Measurements from ENCODE around the gene HIC1. TPM values are rescaled to one million over a fixed set of nuclear protein-coding genes. Genes with fewer than 3 reads are reported as not detected.

HIC1 gene
- total RNA-seq, 1 donor from 2014 or later = 0.37 TPM

DNA sequence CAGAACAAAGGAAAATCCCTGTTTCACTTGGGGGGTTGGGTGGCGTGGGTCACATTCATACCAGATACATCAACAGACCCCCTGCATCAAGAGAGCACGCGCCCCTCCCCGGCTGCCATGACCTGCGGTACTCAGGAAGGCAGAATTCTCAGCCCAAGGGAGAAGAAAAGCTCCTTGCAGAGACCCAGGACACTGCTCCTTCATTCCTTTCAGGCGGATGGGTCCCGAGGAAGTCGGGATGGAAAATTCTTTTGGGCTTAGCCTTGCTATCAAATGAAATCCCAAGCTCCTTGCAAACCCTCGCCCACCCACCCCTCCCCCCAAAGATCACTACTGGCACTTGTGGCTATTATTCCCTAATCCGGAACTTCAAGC lies 40.6 kb downstream of the HIC1 start:
- no peak overlapping the region for H3K4me3 Mint-ChIP-seq
- no peaks in the 10 kb centered on the region for H3K27me3 Mint-ChIP-seq (ENCODE audit: low read depth)
- no peak overlapping the region for H3K27ac Mint-ChIP-seq (ENCODE audit: unreplicated experiment)
- peaks cover 26% of the 10 kb centered on the region for H3K4me1 Mint-ChIP-seq
- H3K36me3 Mint-ChIP-seq (ENCODE audit: low read depth) = peaks cover 3% of the 10 kb centered on the region
- no peak for DNase-seq (ENCODE audit: low read depth, low spot score)
- TF ChIP-seq, protein P1, sequence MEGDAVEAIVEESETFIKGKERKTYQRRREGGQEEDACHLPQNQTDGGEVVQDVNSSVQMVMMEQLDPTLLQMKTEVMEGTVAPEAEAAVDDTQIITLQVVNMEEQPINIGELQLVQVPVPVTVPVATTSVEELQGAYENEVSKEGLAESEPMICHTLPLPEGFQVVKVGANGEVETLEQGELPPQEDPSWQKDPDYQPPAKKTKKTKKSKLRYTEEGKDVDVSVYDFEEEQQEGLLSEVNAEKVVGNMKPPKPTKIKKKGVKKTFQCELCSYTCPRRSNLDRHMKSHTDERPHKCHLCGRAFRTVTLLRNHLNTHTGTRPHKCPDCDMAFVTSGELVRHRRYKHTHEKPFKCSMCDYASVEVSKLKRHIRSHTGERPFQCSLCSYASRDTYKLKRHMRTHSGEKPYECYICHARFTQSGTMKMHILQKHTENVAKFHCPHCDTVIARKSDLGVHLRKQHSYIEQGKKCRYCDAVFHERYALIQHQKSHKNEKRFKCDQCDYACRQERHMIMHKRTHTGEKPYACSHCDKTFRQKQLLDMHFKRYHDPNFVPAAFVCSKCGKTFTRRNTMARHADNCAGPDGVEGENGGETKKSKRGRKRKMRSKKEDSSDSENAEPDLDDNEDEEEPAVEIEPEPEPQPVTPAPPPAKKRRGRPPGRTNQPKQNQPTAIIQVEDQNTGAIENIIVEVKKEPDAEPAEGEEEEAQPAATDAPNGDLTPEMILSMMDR (conservative IDR thresholded peaks at IDR 0.05) = no peak
- no peaks in the 10 kb centered on the region for H3K9me3 Mint-ChIP-seq

DNA sequence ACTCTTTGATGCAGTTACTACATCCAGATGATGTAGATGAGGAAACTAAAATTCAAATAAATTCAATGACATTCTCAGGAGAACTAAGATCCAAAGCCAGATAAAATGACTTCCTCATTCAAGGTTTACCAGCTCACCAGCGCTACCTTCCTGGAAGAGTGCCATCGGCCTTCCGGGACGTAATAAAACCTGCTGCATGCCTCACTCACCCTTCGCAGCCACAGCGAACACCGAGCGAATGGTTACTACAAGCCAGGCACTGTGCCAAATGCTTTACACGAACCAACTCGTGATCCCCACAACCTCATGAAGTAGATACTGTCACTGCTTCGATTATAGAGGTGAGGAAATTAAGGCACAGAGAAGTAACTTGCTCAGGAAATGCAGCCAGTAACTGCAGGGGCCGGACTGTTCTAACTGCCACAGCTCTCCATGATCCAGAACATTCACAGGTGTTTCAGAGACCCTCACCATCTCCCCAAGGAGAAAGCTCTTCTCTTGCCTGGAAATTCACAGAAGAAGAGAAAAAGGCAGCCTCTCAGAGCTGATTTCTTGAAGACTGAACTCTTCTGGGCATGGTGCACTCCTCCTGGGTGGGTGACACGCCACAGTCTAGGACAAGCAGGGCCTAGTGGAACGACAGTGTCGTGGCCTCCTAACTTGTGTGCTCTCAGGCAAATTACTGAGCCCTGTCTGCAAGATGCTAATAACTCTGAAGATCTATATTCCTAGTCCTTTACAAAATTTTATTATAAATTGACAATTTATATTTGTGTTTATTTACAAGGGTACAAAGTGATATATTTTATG lies 46.8 kb downstream of the HIC1 start:
- DNase-seq (ENCODE audit: low read depth, low spot score) = no peak
- no peaks in the 10 kb centered on the region for H3K27me3 Mint-ChIP-seq (ENCODE audit: low read depth)
- no peaks in the 10 kb centered on the region for H3K9me3 Mint-ChIP-seq
- TF ChIP-seq, protein P1 (conservative IDR thresholded peaks at IDR 0.05) = no peak
- H3K36me3 Mint-ChIP-seq (ENCODE audit: low read depth) = no peaks in the 10 kb centered on the region
- peaks cover 11% of the 10 kb centered on the region for H3K4me1 Mint-ChIP-seq
- no peak overlapping the region for H3K27ac Mint-ChIP-seq (ENCODE audit: unreplicated experiment)
- H3K4me3 Mint-ChIP-seq = no peak overlapping the region

DNA sequence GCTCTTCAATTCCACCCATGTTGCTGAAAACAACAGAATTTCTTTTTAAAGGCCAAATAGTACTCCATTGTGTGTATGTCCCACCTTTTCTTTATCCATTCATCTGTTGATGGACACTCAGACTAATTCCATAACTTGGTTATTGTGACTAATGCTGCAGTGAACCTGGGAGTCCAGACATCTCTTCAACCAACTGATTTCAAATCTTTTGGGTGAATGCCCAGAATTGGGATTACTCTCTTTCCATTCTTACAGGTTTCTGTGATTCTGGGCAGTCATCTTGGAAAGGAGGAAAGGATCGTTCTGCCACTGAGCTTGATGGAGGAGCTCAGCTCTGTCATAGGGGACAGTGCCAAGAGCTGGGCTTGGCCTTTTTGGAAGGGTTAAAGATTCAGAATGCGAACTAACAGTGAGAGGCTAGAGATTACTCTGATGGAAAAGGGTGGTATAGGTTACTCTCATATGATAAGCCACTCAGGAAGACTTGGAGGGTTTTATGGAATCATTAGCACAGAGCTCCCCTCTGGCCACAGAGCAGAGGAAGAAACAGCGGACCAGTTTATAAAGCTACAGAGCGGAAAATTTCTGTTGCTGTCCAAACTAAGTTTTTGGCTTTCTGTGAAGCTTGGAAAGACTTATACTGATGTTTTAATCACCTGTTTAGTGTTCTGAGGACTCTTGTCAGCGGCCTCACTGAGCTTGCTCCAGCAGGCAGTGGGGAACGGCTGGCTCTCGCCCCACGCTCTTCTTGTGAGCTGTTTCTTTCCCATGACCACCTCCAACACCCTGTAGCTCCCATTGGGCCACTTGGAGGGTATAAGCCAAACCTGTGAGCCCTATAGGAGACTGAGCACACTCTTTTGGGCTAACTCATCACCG lies 48.3 kb downstream of the HIC1 start:
- no peaks in the 10 kb centered on the region for H3K9me3 Mint-ChIP-seq
- H3K4me3 Mint-ChIP-seq = no peak overlapping the region
- H3K27me3 Mint-ChIP-seq (ENCODE audit: low read depth) = no peaks in the 10 kb centered on the region
- H3K4me1 Mint-ChIP-seq = peaks cover 14% of the 10 kb centered on the region
- H3K36me3 Mint-ChIP-seq (ENCODE audit: low read depth) = no peaks in the 10 kb centered on the region
- TF ChIP-seq, protein P1 (conservative IDR thresholded peaks at IDR 0.05) = no peak
- DNase-seq (ENCODE audit: low read depth, low spot score) = no peak
- no peak overlapping the region for H3K27ac Mint-ChIP-seq (ENCODE audit: unreplicated experiment)

DNA sequence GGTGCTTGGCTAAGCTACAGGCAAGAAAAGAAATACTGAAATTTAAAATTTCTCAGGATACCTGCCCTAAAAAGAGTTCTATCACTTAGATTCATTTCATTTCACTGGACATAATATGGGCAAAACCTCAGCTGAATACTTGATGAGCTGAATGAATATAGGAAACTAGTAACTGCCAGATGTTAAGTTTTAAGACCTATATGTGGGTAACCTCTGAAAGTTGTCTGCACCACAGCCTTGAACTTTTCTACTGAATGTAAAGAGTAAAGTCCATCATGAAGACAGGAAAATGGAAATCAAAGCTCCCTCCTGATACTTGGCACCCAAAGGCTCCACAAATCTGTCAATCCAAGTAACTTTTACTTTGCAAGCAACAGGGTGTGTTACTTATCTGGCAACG lies 50.8 kb downstream of the HIC1 start:
- Mint-ChIP-seq H3K4me1 (peaks cover 14% of the 10 kb centered on the region), H3K27me3 (ENCODE audit: low read depth) (no peaks in the 10 kb centered on the region), H3K36me3 (ENCODE audit: low read depth) (no peaks in the 10 kb centered on the region), H3K4me3 (no peak overlapping the region), H3K9me3 (no peaks in the 10 kb centered on the region), H3K27ac (ENCODE audit: unreplicated experiment) (no peak overlapping the region)
- TF ChIP-seq, protein P1 (conservative IDR thresholded peaks at IDR 0.05) = no peak
- DNase-seq (ENCODE audit: low read depth, low spot score) = no peak

DNA sequence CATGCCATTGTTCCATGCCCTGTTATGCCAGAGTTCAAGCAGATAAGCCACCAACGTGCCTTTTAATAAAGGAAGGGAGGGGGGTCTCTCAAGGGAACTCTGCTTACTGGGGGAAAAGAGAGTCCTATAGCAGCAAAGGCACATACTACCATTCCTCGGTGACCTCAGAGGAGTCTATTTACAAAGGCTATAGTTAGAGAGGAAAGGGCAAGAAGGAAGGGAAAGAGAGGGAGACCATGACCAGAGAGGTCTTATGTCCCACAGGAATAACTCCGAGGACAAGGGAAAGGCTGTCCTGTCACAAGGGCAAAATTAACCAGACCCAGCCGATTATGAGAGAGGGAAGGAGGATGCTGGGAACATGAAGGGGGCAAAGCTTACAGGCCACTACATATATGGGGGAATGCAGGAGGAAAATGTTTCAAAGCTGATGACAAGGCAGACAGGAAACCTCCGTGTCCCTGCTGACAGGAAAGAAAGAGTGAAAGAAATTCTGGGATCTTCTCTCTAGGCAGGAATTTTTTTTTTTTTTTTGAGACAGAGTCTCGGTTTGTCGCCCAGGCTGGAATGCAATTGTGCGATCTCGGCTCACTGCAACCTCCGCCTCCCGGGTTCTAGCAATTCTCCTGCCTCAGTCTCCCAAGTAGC lies 51.5 kb downstream of the HIC1 start:
- TF ChIP-seq, protein P1 (conservative IDR thresholded peaks at IDR 0.05) = no peak
- no peak overlapping the region for H3K27ac Mint-ChIP-seq (ENCODE audit: unreplicated experiment)
- H3K4me1 Mint-ChIP-seq = peaks cover 17% of the 10 kb centered on the region
- DNase-seq (ENCODE audit: low read depth, low spot score) = no peak
- H3K27me3 Mint-ChIP-seq (ENCODE audit: low read depth) = no peaks in the 10 kb centered on the region
- H3K9me3 Mint-ChIP-seq = no peaks in the 10 kb centered on the region
- no peaks in the 10 kb centered on the region for H3K36me3 Mint-ChIP-seq (ENCODE audit: low read depth)
- no peak overlapping the region for H3K4me3 Mint-ChIP-seq
